GM21515 (cell line): ENCODE data around the gene CEP164.
"Not testable (repeated sequence)": the region's sequence is repeated elsewhere in the genome, so short reads cannot be mapped to it uniquely, and the experiment has no call there.

Experiments
- ATAC-seq: cut with Tn5 transposase; IDR thresholded peaks from one replicate; pipeline ENCODE4 v1.9.1; 2021; ENCODE audit not compliant: unreplicated experiment

The CEP164 gene

DNA sequence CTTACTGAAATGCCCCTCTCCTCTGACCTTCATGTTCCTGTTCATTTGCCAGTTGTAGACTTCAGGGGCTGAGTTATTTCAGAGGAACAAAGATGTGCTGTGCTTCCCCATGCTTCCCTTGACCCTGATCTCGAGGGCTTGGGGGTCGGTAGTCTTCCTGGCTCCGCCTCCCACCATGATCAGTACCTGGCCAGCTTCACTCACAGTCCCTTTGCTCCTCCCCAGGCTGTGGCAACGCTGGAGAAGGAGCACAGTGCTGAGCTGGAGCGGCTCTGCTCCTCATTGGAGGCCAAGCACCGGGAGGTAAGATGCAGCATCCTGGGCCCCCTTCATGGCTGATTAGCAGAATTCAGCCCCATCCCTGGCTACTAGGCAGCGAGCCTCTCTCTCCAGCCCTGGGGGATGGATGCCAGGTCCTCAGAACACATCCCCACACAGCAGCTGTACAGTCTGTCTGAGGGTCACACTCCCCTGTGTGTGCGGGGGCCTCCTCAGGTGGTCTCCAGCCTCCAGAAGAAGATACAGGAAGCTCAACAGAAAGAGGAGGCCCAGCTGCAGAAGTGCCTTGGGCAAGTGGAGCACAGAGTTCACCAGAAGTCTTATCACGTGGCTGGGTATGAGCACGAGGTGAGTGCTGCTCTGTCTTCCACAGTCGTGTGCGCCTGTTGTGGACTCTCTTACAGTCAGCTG lies 64.5 kb downstream of the CEP164 start:
- no peak for ATAC-seq

DNA sequence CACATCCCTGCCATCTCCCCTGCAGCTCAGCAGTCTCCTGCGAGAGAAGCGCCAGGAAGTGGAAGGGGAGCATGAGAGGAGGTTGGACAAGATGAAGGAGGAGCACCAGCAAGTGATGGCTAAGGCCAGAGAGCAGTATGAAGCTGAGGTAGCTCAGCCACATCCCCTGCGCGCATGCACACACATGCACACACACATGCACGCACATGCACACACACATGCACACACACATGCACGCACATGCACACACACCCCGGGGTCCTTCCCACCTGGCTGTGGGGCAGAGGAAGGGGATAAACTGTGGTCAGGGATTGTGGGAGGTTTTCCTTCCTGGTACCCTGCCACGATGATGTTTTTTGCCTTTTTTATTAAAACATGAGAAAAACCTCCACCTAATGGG lies 65.3 kb downstream of the CEP164 start:
- no peak for ATAC-seq

DNA sequence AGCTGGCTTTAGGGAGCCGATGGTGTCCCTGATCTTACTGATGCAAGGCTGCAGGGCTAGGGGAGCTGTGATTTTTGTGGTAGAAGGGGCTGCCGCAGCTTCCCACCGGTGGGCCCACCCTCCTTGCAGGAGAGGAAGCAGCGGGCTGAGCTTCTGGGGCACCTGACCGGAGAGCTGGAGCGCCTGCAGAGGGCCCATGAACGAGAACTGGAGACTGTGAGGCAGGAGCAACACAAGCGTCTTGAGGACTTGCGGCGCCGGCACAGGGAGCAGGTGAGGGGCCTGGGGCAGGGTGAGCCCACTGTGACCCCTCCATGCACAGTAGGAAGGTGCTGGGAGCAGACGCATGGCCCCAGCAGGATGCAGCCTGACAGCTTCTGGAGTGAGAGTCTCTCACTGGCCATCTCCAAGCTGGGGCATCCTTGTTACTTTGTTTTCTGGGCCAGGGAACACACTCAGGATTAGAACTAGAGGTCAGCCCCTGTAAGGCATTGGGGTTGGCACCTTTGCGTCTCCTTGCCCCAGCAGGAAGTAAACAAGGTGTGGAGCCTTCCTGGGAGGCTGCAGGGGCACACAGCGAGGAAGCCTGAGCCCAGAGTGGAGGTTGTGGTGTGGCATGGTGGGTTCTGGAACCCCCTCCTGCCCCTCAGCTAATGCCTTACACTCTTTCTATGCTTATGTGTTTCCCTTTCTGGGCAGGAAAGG lies 66.7 kb downstream of the CEP164 start:
- no peak for ATAC-seq

GRCh38 chr11:117395476-117395875 lies 67.8 kb downstream of the CEP164 start:
- no peak for ATAC-seq

GRCh38 chr11:117396970-117397369 lies 69.3 kb downstream of the CEP164 start:
- ATAC-seq: no peak

- ATAC-seq: not testable (repeated sequence)
Measured at GRCh38 chr11:117398618-117399017, 71.0 kb downstream of the CEP164 start.

DNA sequence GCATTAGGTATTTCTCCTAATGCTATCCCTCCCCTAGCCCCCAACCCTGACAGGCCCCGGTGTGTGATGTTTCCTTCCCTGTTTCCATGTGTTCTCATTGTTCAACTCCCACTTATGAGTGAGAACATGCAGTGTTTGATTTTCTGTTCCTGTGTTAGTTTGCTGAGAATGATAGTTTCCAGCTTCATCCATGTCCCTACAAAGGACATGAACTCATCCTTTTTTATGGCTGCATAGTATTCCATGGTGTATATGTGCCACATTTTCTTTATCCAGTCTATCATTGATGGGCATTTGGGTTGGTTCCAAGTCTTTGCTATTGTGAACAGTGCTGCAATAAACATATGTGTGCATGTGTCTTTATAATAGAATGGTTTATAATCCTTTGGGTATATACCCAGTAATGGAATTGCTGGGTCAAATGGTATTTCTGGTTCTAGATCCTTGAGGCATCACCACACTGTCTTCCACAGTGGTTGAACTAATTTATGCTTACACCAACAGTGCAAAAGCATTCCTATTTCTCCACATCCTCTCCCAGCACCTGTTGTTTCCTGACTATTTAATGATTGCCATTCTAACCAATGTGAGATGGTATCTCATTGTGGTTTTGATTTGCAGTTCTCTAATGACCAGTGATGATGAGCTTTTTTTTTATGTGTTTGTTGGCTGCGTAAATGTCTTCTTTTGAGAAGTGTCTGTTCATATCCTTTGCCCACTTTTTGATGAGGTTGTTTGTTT lies 71.6 kb downstream of the CEP164 start:
- ATAC-seq: not testable (repeated sequence)

DNA sequence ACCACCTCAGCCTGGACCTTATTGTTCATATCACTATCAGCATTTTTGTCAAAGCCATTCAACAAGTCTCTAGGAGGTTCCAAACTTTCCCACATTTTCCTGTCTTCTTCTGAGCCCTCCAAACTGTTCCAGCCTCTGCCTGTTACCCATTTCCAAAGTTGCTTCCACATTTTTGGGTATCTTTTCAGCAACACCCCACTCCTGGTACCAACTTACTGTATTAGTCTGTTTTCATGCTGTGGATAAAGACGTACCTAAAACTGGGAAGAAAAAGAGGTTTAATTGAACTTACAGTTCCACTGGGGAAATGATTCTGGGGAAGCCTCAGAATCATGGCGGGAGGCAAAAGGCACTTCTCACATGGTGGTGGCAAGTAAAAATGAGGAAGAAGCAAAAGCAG lies 78.2 kb downstream of the CEP164 start:
- not testable (repeated sequence) for ATAC-seq

DNA sequence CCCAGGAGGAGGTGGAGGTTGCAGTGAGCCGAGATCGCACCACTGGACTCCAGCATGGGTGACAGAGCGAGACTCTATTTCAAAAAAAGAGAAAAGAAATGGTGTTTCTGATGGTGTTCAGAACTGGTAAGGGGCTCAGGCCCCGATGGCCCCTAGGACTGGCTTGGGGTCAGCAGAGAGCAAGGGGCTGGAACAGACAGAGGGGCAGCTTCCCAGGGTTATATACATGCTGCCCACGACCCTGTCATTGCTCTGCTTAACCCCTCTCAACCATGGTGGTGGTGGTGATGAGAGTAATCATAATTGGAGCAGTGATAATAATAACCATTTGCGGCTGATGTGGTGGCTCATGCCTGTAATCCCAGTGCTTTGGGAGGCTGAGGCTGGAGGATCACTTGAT lies 79.4 kb downstream of the CEP164 start:
- ATAC-seq: no peak

- no peak for ATAC-seq
Measured at GRCh38 chr11:117408356-117408755, 80.7 kb downstream of the CEP164 start.

- no peak for ATAC-seq
Measured at GRCh38 chr11:117409511-117409910, 81.9 kb downstream of the CEP164 start.

GRCh38 chr11:117410238-117410637 lies 82.6 kb downstream of the CEP164 start:
- no peak for ATAC-seq

DNA sequence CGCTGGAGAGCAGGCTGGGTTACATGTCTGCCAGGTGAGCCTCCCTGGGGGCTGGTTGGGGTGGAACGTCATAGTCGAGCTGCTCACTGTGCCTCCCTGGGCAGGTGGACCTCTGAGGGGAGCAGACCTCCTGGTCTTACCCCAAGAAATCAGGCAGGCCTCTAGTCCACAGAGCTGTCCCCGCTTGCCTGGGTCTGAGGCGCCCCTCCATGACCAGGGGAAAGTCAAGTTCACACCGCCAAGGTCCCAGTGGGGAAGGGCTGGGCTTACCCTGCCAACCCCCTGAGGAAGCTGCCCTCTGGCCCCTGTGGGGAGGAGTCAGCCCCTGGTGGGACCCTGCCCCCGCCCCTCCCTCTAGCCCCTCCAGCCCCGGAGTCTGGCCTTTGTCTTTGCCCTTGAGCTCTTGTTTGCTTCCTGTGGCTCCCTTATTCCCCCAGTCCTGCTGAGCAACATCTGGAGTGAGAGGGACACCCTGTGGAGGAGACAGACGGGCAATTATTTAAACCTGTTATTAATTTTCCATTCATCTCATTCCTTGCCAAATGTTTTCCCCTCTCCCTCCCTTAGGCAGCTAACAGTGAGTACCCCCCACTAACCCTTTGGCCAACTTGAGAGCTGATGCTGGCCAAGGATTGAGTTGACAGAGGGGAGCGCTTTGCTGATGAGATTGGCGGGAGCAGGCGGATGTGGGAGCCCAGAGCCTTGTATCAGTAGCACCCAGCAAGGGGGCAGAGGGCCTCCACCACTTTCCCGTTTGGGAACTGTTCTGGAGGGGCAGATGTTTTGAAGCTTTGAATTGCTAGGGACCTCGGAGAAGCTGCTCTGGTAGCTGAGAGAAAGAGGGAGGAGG lies 83.4 kb downstream of the CEP164 start:
- no peak for ATAC-seq

DNA sequence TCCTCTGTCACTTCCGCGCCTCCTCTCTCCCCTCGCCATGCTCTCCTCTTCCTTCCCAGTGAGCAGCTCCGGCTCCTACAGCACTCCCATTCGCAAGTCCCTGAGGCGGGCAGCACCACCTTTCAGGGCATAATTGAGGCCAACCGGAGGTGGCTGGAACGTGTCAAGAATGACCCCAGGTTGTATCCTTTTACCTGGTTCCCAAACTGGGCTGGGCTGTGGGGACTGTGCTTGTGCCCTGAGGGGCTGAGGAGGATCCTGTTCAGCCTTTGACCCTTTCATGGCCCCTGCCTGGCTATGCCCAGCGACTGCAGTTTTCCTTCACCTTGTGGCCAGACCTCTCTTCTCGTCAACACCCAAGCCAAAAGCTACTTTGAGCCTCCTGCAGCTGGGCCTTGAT lies 84.1 kb downstream of the CEP164 start:
- ATAC-seq: no peak

DNA sequence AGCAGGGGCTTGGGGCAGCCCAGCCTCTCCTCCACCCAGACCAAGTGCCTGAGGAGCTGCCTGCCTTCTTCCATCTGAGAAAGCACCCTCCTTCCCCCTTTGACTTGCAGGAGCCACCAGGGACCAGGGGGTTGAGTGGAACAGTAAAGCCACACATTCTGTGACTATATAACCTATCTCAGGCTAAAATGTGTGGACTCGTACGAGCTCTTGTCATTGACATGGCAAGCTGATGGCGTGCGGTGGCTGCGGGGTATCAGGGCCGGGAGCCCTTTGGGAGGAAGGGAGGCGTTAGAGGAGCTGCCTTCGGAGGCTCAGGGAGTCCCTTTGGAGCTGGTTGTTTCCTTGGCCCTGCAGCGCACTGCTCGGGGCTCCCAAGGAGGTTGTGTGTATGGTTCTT lies 84.5 kb downstream of the CEP164 start:
- ATAC-seq: no peak

- ATAC-seq: no peak
Measured at GRCh38 chr11:117412653-117413275, 85.1 kb downstream of the CEP164 start.

- ATAC-seq: no peak
Measured at GRCh38 chr11:117413616-117414015, 86.0 kb downstream of the CEP164 start.

- no peak for ATAC-seq
Measured at GRCh38 chr11:117414724-117415123, 87.1 kb downstream of the CEP164 start.

- ATAC-seq: no peak
Measured at GRCh38 chr11:117415358-117415896, 87.8 kb downstream of the CEP164 start.

DNA sequence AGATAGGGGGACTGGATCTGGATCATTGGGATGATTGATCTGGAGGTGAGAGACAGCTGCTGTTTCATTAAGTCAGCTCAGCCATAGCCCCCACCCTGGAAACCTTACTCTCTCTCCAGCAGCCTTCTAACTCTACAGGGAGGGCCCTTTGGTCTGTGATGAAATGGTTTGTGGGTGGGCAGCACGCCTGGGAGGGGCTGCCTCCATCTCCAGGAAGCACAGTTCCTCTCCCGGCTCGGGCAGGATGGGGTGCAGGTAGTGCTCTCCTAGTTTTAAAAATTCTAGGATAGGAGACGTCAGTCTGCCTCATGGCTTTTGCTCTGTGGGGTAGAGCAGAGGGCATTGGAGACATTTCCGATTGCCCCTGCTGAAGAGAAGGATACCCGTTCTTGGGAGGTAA lies 89.7 kb downstream of the CEP164 start:
- no peak for ATAC-seq
